Measurements from ENCODE around the gene SLC35A1. TPM values are rescaled to one million over a fixed set of nuclear protein-coding genes. Genes with fewer than 3 reads are reported as not detected.

SLC35A1 gene
- total and polyA plus RNA-seq, 2 of the 8 experiments (the other 6 are each of a cell fraction or from before 2014, with no cell fraction given), result 4.7 to 9.2 TPM

- H3K79me1 ChIP-seq (ENCODE audit: low read depth, low read length), result no peaks in the 10 kb centered on the region
- no peak overlapping the region for H2BK5ac ChIP-seq (ENCODE audit: low read depth, low read length)
- no peak overlapping the region for H2BK20ac ChIP-seq (ENCODE audit: low read length)
- no peak overlapping the region for H3K9ac ChIP-seq (replicated peaks in 1 of 4; ENCODE audit: extremely low read depth in 1 of 4, low read depth in 3 of 4, low read length in 3 of 4)
- H3K4ac ChIP-seq (replicated peaks; ENCODE audit: insufficient read length, low read depth, low read length), result no peak overlapping the region
- H4K5ac ChIP-seq (ENCODE audit: insufficient read length, low read depth, low read length), result no peak overlapping the region
- no peak overlapping the region for H4K91ac ChIP-seq (replicated peaks; ENCODE audit: insufficient read length, low read length)
- FAIRE-seq (no peak), DNase-seq (ENCODE audit: low read depth in 1 of 2, low spot score in 2 of 2) (no peak)
- H4K8ac ChIP-seq (ENCODE audit: extremely low read depth, insufficient read depth, low read length), result no peak overlapping the region
- no peaks in the 10 kb centered on the region for H3K27me3 ChIP-seq (replicated peaks in 1 of 4; ENCODE audit: control insufficient read depth in 3 of 4, extremely low read depth in 1 of 4, insufficient read depth in 3 of 4, low read length in 3 of 4)
- H3K79me2 ChIP-seq (ENCODE audit: control insufficient read depth in 1 of 2, insufficient read depth in 2 of 2, low read length in 2 of 2), result 0 out of 4 replicates have a peak, but pooled peaks cover 0 to 3% of the 10 kb centered on the region in 2 experiments
- no peak overlapping the region for H3K14ac ChIP-seq (ENCODE audit: insufficient read length)
- H3K56ac ChIP-seq (replicated peaks; ENCODE audit: insufficient read length, low read depth, low read length), result no peak overlapping the region
- H2AK5ac ChIP-seq (ENCODE audit: low read depth, low read length), result no peak overlapping the region
- H2AFZ ChIP-seq (ENCODE audit: low read length), result no peak overlapping the region
- H2BK15ac ChIP-seq (ENCODE audit: low read length), result no peak overlapping the region
- no peak overlapping the region for H2BK12ac ChIP-seq (ENCODE audit: low read depth, low read length)
- H3K4me3 ChIP-seq (ENCODE audit: extremely low read depth in 1 of 4, insufficient read depth in 2 of 4, low read depth in 3 of 4, low read length in 4 of 4), result no peak overlapping the region
- H2BK120ac ChIP-seq (replicated peaks; ENCODE audit: low read depth, low read length), result no peak overlapping the region
- H3K36me3 ChIP-seq (ENCODE audit: control insufficient read depth in 2 of 4, insufficient read depth in 4 of 4, low read length in 3 of 4), result peaks cover 16 to 61% (median 19%) of the 10 kb centered on the region in 4 experiments
- no peaks in the 10 kb centered on the region for H3K23me2 ChIP-seq (ENCODE audit: low read depth, low read length)
- 63% methylated on average over 1 of the region's 1 CpG; no CpG with 5 or more reads in 1 of the 2 experiments for WGBS, 2 experiments (ENCODE audit: extremely low coverage in 1 of 2, insufficient coverage in 1 of 2, insufficient read length in 1 of 2, insufficient replicate concordance in 2 of 2, low coverage in 1 of 2, low lambda C conversion rate in 2 of 2, missing lambda C conversion rate in 1 of 2)
- no peak overlapping the region for H3K18ac ChIP-seq (ENCODE audit: extremely low read depth, low read length)
- peak overlapping the region in 1 of 2 experiments; percentile 9; a peak in 1 of 4 replicates for H3K4me2 ChIP-seq (ENCODE audit: insufficient read depth in 1 of 2, low read depth in 2 of 2, low read length in 2 of 2)
- no peak overlapping the region for H3K27ac ChIP-seq (ENCODE audit: low read depth, low read length)
- no peaks in the 10 kb centered on the region for H4K20me1 ChIP-seq (replicated peaks in 1 of 2; ENCODE audit: control insufficient read depth in 1 of 2, insufficient read depth in 2 of 2, low read length in 2 of 2)
- CTCF ChIA-PET (ENCODE audit: partially characterized antibody), result interaction anchor here (1.2 kb wide), 1 partner anchor 14 kb away, joined by 3 read pairs; no protein-coding TSS in a partner anchor
- POLR2A ChIA-PET (ENCODE audit: partially characterized antibody), result interaction anchor here (0.9 to 1.6 kb wide), 2 partner anchors 10 to 16 kb away, joined by 4 read pairs; no protein-coding TSS in a partner anchor
- H3K4me1 ChIP-seq (replicated peaks in 1 of 4; ENCODE audit: control insufficient read depth in 3 of 4, insufficient read depth in 4 of 4, low read length in 3 of 4), result peaks cover 0 to 3% (median 0%) of the 10 kb centered on the region in 4 experiments; a peak in 1 of 7 replicates
- H3K9me3 ChIP-seq (ENCODE audit: insufficient read depth in 2 of 2, low read depth in 1 of 2, low read length in 1 of 2), result no peaks in the 10 kb centered on the region
- no peak overlapping the region for H3K23ac ChIP-seq (ENCODE audit: insufficient read length)
- no peak for TF ChIP-seq KDM5A (IDR thresholded peaks at IDR 0.05; ENCODE audit: low read length)
- no peak for TF ChIP-seq TBP (IDR thresholded peaks at IDR 0.05; ENCODE audit: low read depth, low read length)
- peak; percentile 69 for TF ChIP-seq TEAD4 (IDR thresholded peaks at IDR 0.05; ENCODE audit: low read depth, low read length)
- TF ChIP-seq BCL11A (IDR thresholded peaks at IDR 0.05; ENCODE audit: low read depth in 2 of 2, low read length in 2 of 2), result no peak
- TF ChIP-seq MAX (IDR thresholded peaks at IDR 0.05), result no peak
- no peak for TF ChIP-seq KDM1A (IDR thresholded peaks at IDR 0.05; ENCODE audit: borderline replicate concordance, low read length)
- TF ChIP-seq ZNF274 (IDR thresholded peaks at IDR 0.05; ENCODE audit: borderline replicate concordance, extremely low read depth, low read length), result no peak
These were observed 88.2 kb downstream of the SLC35A1 start for GRCh38 chr6:87561017-87561416.

All from H1 (cell line).